ENCODE data around the gene RSPH9.

The RSPH9 gene

GRCh38 chr6:43717389-43717788 is 72.6 kb downstream of the RSPH9 start:
- Histone ChIP-seq H3K9me3 (replicated peaks; ENCODE audit: insufficient read depth, low read length) (no peaks in the 10 kb centered on the region), H3K9me2 (replicated peaks; ENCODE audit: insufficient read depth, low read length) (no peaks in the 10 kb centered on the region), H4K20me1 (ENCODE audit: insufficient read depth, low read length) (no peaks in the 10 kb centered on the region), H2AFZ (ENCODE audit: low read length) (no peak overlapping the region), H3K27ac (ENCODE audit: low read length) (no peak overlapping the region), H3K27me3 (replicated peaks; ENCODE audit: insufficient read depth, low read length) (no peaks in the 10 kb centered on the region), H3K36me3 (replicated peaks; ENCODE audit: insufficient read depth, low read length) (no peaks in the 10 kb centered on the region), H3K4me1 (ENCODE audit: low read length) (peaks cover 28% of the 10 kb centered on the region), H3K79me2 (ENCODE audit: low read length) (no peaks in the 10 kb centered on the region), H3K9ac (ENCODE audit: low read length) (no peak overlapping the region), H3F3A (ENCODE audit: insufficient read depth, low read length) (peaks cover 23% of the 10 kb centered on the region), H3K4me2 (ENCODE audit: low read depth, low read length) (no peak overlapping the region), H3K4me3 (ENCODE audit: low read length) (no peak overlapping the region)
- no peak for TF ChIP-seq EZH2phosphoT487 (IDR thresholded peaks at IDR 0.05; ENCODE audit: low read length)
- TF ChIP-seq EZH2 (optimal IDR thresholded peaks at IDR 0.05; ENCODE audit: low read depth, low read length): no peak
- TF ChIP-seq CTCF (IDR thresholded peaks at IDR 0.05; ENCODE audit: low read length): no peak
- no peak for DNase-seq

DNA sequence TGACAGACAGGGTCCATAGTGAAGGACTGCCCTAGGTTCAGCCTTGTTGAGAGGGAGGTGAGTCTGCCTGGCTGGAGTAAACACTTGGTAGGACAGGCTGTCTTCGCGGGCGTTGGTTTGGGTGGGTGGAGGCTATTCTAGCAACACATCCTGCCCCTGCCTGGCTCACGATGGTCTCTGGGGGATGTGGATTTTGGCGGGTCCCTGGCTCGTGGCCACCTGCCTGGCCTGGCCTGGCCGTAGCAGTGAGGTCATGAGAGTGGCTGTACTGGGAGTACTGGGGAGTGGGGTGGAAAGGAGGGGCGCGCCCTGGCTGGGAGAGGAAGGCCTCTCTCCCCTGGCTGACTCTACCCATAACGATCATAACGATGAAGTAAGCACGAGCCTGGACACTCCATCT is 73.0 kb downstream of the RSPH9 start:
- Histone ChIP-seq H3K4me2 (ENCODE audit: low read depth, low read length) (no peak overlapping the region), H3K79me2 (ENCODE audit: low read length) (no peaks in the 10 kb centered on the region), H3F3A (ENCODE audit: insufficient read depth, low read length) (peaks cover 23% of the 10 kb centered on the region), H3K27ac (ENCODE audit: low read length) (no peak overlapping the region), H3K9ac (ENCODE audit: low read length) (no peak overlapping the region), H4K20me1 (ENCODE audit: insufficient read depth, low read length) (no peaks in the 10 kb centered on the region), H3K4me1 (ENCODE audit: low read length) (peaks cover 28% of the 10 kb centered on the region), H3K9me3 (replicated peaks; ENCODE audit: insufficient read depth, low read length) (no peaks in the 10 kb centered on the region), H3K27me3 (replicated peaks; ENCODE audit: insufficient read depth, low read length) (no peaks in the 10 kb centered on the region), H2AFZ (ENCODE audit: low read length) (no peak overlapping the region), H3K4me3 (ENCODE audit: low read length) (no peak overlapping the region), H3K36me3 (replicated peaks; ENCODE audit: insufficient read depth, low read length) (no peaks in the 10 kb centered on the region), H3K9me2 (replicated peaks; ENCODE audit: insufficient read depth, low read length) (no peaks in the 10 kb centered on the region)
- TF ChIP-seq EZH2 (optimal IDR thresholded peaks at IDR 0.05; ENCODE audit: low read depth, low read length) (no peak), CTCF (IDR thresholded peaks at IDR 0.05; ENCODE audit: low read length) (no peak), EZH2phosphoT487 (IDR thresholded peaks at IDR 0.05; ENCODE audit: low read length) (no peak)
- DNase-seq: no peak

DNA sequence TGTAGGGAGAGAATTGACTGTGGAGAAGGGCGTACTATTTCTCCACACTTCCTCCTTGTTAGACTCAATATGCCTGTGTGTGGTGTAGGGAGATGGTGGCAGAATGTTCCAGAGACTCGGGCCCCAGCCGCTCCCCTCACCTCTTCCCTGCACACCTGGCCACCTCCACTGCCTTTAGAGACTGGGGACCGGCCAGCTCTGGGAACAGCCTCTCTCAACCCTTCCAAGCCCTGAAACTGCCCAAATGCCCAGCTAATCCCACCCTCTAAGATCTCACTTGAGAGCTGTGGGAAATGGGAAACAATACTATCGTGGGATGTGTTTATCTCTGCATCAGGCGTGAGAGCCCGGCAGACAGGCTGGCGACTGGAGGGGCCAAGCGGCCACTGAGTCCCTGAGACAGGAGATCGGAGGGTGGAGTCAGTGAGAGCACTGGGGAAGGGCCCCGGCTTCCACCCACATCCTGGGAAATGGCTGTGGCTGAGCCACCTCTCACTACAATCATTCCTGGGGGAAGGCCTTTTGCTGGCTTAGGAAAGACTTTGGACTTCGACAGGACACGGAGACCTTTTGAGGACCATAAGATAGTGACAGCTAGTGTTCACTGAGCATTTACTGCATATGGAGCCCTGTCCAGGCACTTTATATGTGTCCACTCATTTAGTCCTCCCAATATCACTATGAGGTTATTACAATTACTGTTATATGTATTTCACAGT is 73.7 kb downstream of the RSPH9 start:
- no peaks in the 10 kb centered on the region for H3K27me3 ChIP-seq (replicated peaks; ENCODE audit: insufficient read depth, low read length)
- no peak overlapping the region for H3K9ac ChIP-seq (ENCODE audit: low read length)
- DNase-seq: no peak

More for the DNA sequence above, 73.7 kb downstream of the RSPH9 start:
- Histone ChIP-seq H3K27ac (ENCODE audit: low read length) (no peak overlapping the region), H2AFZ (ENCODE audit: low read length) (no peak overlapping the region), H3K4me1 (ENCODE audit: low read length) (peaks cover 28% of the 10 kb centered on the region), H3K79me2 (ENCODE audit: low read length) (no peaks in the 10 kb centered on the region), H3K9me2 (replicated peaks; ENCODE audit: insufficient read depth, low read length) (no peaks in the 10 kb centered on the region), H3K36me3 (replicated peaks; ENCODE audit: insufficient read depth, low read length) (no peaks in the 10 kb centered on the region), H3F3A (ENCODE audit: insufficient read depth, low read length) (peaks cover 23% of the 10 kb centered on the region), H4K20me1 (ENCODE audit: insufficient read depth, low read length) (no peaks in the 10 kb centered on the region), H3K4me2 (ENCODE audit: low read depth, low read length) (no peak overlapping the region), H3K4me3 (ENCODE audit: low read length) (no peak overlapping the region), H3K9me3 (replicated peaks; ENCODE audit: insufficient read depth, low read length) (no peaks in the 10 kb centered on the region)
- TF ChIP-seq EZH2phosphoT487 (IDR thresholded peaks at IDR 0.05; ENCODE audit: low read length): no peak
- no peak for TF ChIP-seq EZH2 (optimal IDR thresholded peaks at IDR 0.05; ENCODE audit: low read depth, low read length)
- no peak for TF ChIP-seq CTCF (IDR thresholded peaks at IDR 0.05; ENCODE audit: low read length)

Data from MM.1S (cell line).